Inferior parietal cortex (tissue), 1 donor: Measurements from ENCODE around the gene IGSF6.
"Not testable (repeated sequence)": the region's sequence is repeated elsewhere in the genome, so short reads cannot be mapped to it uniquely, and the experiment has no call there.

Source experiments
- DNase-seq: peaks from one replicate; pipeline ENCODE4 v3.0.0-alpha.2; 2016; ENCODE audit errors: extremely low spot score

IGSF6 gene

DNA sequence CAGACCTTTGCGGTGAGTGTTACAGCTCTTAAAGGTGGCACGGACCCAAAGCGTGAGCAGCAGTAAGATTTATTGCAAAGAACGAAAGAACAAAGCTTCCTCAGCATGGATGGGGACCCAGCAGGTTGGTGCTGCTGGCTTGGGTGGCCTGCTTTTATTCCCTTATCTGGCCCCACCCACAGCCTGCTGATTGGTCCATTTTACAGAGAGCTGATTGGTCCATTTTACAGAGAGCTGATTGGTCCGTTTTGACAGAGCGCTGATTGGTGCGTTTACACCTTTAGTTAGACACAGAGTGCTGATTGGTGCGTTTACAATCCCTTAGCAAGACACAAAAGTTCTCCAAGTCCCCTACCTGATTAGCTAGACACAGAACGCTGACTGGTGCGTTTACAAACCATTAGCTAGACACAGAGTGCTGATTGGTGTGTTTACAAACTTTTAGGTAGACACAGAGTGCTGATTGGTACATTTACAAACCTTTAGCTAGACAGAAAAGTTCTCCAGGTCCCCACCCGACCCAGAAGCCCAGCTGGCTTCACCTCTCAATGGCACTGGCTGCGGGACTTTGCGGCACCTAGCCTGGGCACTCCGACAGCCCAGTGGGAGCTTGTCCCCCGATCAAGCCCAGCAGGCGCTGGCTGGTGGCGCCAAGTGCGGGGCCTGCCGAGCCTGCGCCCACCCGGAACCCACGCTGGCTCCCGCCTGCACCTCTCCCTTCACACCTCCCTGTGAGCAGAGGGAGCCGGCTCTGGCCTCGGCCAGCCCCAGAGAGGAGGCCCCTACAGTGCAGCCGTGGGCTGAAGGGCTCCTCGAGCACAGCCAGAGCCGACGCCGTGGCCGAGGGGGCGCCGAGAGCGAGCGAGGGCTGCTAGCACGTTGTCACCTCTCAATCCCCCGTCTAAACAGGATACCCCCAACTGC is 22.5 kb downstream of the IGSF6 start:
- not testable (repeated sequence) for DNase-seq

DNA sequence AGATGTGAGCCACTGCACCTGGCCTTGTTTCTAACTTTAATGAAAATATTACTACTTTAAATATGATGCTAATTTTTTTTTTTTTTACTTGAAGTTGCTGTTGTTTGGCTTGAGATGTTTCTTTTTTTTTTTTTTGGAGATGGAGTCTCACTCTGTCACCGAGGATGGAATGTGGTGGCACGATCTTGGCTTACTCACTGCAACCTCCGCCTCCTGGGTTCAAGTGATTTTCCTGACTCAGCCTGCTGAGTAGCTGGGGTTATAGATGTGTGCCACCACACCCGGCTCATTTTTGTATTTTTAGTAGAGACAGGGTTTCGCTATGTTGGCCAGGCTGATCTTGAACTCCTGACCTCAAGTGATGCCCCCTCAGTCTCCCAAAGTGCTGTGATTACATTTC is 23.6 kb downstream of the IGSF6 start:
- DNase-seq = no peak

DNA sequence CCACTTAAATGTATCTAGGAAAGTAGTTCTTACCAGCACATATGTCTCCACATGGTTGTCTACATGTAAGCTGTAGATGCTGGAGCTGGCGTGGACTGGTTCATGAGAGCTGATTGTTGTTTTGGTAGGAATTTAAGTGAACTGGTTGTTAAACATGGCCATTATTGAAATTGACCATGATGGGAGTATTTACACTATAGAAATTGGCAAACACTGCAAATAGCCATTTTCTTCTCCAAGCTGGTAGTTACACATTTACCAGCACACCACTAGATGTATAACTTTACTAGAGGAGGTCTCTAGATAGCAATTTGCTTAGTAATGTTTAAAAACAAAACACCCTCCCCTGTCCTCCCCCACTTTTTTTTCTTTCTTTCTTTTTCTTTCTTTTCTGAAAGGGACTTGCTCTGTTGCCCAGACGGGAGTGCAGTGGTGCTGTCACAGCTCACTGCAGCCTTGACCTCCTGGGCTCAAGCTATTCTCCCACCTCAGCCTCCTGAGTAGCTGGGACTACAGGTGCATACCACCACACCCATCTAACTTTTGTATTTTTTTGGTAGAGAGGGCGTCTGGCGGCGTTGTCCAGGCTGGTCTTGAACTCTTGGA is 24.2 kb downstream of the IGSF6 start:
- no peak for DNase-seq

DNA sequence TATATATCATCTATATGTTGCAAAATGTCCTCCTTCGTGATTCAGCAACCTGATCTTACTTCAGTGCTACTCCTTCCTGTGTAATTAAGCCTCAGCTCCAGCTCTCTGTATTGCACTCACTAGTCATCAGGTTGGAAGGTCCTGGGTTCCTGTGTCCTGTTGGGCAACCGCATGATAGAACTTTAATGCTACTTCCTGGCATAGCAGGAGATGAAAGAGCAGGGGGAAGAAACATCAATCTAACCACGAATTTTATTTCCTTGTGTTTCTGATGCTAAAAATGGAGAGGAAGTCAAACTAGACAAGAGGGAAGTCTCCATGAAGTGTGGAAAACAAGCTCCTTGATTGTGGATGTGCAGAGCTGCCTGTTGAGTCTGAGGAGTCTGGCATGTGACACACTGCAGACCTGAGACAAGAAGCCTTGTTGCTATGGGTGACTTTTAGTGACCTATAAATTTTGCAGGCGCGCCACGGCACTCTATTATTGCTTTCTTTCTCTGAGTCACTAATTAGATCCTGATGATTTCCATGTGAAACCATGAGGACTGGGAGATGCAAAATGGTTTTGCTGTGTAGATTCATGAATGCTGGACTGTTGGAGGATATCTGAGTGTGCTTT is 25.6 kb downstream of the IGSF6 start:
- no peak for DNase-seq

DNA sequence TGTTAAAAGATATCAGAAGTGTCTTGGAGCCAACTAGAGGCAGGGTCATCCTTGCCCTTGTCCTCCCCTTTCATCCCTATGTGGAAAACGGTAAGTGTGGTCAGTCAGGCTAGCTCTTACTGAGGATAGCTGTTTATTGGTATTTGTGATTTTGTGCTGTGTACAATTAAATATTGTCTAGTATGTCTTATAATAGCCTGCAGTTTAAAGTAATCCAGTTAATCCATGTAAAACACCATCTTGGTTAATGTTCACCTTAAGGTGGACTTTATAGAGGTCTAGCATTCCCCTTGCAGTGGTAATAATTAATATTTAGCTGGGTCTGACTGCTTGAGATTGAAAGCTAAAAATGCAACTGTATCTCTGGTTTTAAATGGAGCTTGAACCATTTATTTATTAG is 27.4 kb downstream of the IGSF6 start:
- no peak for DNase-seq

DNA sequence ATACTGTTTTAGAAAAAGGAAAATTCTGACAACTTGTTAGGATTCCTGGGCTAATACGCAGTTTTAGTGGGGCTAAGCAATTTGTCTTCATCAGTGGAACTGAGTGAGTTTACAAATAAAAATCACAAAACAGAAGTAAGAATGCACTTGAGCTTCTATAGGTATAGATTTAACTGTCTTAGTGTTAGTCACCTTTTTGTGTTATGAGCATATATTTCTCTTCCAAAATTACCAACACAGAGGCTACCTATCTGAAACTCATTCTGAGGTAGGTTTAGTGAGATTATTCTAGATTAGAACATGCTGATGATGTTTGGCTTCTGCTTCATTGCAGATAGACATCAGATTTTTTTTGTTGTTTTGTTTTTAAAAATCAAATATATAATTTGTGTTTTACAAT is 29.9 kb downstream of the IGSF6 start:
- no peak for DNase-seq

DNA sequence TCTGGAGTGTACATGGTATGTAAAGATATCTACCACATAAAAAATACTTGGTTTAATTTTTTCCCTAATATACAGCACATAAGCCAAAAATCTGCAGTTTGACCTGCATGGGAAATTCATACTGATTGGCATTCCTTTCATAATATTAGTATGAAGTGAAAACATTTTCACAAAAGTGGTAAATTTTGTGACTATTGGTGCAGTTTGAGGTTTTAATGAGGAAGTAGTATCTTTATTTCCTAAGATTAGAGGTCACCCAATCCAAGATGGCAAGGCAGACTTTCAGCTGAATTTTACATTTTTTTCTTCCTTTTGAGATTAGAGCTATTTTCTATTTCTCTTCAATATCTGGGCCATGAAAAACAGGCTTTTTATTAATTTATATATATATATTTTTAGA is 31.8 kb downstream of the IGSF6 start:
- DNase-seq = no peak

DNA sequence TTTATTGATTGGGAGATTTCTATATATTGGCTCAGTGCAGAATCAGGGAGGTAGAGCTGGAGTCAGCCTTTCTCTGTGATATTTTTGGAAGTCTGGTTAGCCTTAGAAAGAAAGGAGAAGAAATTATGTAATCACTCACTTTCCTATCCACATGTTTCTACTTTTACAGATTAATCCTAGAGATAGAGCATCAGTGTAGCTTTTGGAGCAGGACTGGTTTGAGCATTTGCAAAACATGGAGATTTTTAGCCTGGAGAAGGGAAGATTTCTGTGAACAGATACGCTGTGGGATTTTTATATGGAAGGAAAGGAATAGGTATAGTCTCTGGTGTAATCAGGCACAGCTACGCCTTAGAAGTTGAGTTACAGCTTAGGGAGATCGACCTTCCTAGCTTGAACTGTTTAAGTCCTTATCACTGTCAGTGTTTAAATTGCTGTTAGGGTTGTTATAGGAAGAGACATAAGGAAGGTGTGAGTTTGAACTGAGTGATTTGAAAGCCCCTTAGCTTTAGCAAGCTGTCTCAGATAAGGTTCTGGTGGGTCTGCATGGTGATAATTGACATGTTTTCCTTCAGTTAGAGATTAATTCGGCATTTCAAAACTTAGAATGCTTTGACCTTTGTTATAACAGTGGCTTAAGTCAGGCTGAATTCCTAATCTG is 32.5 kb downstream of the IGSF6 start:
- DNase-seq = peak; percentile 53

DNA sequence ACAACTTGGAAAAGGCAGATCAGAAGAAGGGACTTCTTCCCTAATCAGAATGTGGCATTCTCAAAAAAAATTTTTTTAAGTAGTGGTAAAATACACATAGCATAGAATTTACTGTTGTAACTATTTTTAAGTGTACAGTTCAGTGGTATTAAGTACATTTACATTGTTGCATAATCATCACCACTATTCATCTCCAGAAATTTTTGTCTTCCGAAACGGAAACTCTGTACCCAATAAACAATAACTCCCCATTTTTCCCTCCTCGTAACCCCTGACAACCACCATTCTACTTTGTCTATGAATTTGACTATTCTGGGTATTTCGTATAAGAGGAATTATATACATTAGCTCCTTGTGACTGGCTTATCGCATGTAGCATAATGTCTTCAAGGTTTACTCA is 34.1 kb downstream of the IGSF6 start:
- no peak for DNase-seq

DNA sequence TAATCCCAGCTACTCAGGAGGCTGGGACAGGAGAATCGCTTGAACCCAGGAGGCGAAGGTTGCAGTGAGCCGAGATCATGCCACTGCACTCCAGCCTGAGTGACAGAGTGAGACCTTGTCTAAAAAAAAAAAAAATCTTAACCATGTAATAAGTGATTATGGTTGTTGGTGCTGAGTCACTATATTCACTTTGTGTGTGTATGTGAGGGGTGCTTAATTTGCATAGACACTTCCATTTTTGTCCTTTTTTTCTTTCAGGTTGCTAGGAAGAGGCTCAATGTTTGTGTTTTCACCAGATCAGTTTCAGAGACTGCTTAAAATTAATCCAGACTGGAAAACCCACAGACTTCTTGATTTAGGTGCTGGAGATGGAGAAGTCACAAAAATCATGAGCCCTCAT is 34.8 kb downstream of the IGSF6 start:
- no peak for DNase-seq

DNA sequence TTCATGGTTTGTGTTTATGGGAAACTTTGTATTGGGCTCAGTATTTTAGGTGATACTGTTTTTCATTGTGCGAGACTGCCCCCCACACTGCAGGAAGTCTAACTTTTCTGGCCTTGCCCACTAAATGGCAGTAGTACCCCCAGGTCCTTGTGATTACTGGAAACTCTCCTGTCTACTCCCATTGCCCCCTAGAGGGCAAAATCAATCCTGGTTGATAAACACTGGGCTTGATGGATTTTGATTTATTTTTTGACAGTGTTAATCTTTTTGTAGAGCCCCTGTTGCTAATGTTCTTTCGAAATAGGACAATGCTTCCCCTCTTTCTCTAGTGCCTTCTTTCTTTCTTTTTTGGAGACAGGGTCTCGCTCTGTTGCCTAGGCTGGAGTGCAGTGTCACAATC is 37.5 kb downstream of the IGSF6 start:
- no peak for DNase-seq

DNA sequence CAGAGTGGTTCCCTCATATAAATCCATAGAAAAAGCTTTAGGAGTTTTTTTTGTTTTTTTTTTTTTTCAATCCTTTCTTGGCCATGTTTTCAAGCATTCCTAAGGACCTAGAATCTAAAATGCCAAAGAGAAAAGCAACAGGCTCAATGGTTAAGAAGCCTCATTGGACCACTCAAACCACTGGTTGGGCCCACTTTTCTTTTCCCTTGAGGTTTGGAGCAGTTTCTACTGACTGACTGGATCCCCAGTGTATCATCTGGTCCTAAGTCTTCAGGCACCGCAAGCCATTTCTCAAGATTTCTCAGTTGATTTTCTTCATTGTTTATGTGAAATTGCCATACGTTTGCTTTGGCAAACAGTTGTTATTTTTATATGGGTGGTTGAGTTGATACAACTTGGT is 38.6 kb downstream of the IGSF6 start:
- DNase-seq = no peak

DNA sequence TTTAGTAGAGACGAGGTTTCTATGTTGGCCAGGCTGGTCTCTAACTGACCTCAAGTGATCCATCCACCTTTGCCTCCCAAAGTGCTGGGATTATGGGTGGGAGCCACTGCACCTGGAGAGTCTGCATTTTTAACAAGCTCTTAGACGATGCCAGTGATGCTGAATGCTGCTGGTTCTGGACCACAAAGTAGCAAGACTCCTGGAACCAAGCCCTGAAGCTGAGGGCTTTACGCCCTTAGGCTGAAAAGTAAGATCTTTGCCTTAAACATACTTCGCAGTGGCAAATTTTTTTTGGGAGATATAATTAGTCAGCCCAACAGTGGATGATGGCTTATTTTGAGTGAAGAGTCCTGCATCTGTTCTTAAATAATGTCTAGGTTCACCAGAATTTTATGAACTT is 39.0 kb downstream of the IGSF6 start:
- no peak for DNase-seq

DNA sequence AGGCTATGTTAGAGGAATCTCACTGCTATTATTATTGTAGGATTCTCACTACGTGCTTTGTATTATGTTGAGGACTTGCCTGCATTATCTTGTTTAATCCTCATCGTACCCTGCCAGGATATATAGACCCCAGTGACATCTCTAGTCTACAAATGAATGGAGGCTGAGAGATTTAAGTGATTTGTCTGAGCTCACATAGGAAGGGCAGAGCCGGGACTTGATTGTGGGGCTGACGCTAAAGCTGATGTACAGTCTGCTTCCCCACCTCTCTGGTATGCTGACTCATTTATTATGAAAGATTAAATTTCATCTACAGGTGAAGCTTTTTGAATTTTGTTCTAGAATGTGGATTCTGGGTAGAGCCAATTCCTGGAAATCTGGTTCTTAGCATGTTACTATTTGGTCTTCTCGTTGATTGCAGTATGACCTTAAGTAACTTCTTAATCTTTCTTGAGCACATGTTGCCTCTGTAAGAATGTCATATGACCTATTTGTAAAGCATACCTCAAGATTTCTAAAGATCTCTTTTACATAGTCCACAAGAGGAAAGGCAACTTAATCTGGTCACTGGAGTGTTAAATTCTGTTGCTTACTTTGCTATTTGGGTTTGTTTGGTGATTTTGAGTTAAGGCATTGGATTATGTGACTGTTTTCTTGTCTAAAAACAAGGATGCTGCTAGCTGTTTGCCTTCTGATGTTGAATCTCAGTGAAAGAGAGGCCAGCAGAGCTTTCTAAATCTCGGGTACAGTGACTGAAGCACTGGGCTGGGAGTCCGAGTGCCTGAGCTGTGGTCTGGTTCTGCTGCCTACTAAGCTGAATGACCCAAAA is 40.6 kb downstream of the IGSF6 start:
- no peak for DNase-seq

DNA sequence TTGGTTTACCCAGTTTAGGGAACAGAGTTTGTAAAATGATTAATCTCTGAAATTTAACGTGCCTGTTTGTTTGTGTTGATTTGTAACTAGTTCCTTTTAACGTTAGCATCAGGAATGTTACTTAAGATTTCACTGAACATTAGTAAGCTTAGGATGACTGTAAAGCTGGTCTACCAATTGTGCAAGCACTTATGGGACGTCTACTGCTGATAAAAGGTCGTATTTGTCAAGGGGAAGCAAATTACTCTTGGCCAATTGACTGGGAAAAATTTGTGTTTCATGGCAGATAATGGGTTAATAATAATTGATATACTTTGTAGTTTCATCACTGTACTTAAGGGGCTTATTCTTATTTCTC is 41.2 kb downstream of the IGSF6 start:
- DNase-seq = no peak

DNA sequence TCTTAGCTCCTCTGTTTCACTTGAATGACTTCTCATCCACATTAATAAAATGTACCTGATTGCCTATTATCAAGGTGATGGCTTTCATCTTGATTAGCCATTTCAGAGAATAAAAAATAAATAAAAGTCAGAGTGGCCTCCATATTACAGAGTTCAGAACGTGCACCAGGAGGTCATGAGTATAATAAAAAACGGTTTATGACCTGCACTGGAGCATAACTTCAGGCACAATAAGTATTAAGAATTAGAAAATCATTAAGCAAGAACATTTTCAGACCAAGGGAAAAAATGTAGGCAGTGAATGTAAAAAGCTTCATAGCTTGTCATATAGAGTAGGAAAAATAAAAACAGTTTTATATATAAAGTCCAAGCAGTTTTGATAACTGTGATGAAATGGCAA is 41.6 kb downstream of the IGSF6 start:
- DNase-seq = no peak

DNA sequence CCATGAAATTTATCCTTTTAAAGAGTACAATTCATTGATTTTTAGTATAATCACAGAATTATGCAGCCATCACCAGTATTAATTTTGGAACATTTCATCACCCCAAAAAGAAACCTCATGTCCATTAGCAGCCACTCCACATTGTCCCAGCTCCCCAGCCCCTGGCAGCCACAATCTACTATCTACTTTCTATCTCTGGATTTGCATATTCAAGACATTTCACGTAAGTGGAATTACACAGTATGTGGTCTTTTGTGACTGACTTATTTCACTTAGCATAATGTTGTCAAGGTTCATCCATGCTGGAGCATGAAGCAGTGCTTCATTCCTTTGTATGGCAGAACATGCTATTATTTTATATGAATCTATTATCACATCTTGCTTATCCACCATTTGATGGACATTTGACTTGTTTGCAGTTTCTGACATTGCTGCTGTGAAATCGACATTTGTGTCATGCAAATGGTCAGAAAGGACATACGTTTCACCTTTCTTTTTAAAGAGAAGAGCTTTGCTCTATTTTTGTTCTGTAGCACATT is 42.3 kb downstream of the IGSF6 start:
- DNase-seq = no peak

DNA sequence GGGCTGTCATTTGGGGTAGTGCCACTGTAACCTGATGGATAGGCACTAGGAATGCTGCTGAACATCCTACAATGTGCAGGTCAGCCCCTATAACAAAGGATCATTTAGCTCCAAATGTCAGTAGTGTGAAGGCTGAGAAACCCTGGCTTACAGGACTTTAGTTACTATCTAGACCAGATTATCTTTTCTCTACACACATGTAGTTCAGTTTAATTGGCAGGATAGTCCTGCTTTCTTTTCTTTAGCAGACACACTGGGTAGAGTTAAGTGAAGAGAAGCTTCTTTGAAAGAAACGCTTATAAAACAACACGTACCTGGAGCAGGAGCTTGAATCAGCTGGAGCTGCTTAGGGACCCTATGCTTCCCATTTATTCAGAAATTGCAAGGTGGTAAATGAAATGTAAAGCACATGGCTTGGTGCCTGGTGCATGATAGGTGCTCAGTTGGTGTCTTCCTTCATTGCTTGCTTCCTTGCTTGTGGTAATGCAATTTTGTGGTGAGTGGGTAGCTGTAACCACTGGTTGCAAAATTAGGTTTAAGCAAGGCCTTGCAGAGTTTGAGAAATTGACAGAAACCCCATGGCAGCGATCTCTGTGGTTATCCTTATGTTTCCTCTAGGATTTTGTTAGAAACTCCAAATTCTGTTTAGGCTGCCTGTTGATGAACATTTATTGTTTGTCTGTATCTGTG is 43.6 kb downstream of the IGSF6 start:
- no peak for DNase-seq

DNA sequence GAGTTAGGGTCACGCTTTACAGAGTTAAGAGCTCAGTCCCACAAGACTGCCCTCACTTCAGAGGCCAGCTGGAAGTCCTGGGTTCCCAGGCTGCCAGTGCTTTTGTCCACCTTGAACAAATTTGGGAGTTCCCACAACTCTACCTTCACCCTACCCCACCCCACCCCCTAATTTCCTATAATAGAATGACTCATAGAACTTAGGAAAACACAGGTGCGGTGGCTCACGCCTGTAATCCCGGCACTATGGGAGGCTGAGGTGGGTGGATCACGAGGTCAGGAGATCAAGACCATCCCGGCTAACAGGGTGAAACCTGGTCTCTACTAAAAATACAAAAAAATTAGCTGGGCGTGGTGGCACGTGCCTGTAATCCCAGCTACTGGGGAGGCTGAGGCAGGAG is 46.6 kb downstream of the IGSF6 start:
- DNase-seq = not testable (repeated sequence)

DNA sequence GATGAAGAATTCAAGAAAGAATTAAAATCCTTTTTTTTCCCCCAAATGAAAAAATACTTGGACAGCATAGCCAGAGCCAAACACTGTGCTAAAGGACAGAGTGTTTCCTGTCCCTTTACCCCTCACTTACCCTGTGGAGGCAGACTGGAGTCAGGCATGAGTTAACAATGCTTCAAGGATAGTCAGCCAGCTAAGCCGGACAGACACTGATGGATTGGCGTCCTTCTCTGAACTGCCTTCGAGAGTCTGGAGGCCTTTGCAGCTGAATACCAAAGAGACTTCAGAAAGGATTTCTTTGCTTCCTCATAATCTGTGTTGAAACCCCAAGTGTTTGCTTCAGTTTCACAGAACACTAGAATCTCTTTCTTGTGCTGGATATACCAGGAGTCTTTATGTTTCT is 48.5 kb downstream of the IGSF6 start:
- DNase-seq = no peak

DNA sequence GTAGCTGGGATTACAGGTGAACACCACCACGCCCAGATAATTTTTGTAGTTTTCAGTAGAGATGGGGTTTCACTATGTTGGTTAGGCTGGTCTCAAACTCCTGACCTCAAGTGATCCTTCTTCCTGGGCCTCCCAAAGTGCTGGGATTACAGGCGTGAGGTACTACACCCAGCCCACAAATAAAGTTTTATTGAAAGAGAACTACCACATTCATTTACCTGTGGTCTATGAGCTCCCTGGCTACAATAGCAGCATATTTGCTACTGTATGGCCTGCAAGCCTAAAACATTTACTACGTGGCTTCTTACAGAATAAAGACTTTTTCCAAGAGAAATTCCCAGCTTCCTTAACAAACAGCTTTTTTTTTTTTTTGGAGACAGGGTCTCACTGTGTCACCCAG is 49.6 kb downstream of the IGSF6 start:
- no peak for DNase-seq
